Astrocyte (in vitro differentiated cells and primary cell): ENCODE data around the gene LRRC36. TPM values are rescaled to one million over a fixed set of nuclear protein-coding genes. Genes with fewer than 3 reads are reported as not detected.
"Not testable (repeated sequence)": the region's sequence is repeated elsewhere in the genome, so short reads cannot be mapped to it uniquely, and the experiment has no call there.

Source experiments
- DNase-seq: peaks from one replicate; pipeline ENCODE4 v3.0.0-alpha.2; 2010; ENCODE audit warnings: low read depth
- FAIRE-seq: peaks from 2 replicates; lab custom pipeline; 2011; peaks lifted over from hg19 to GRCh38; lab: Jason Lieb, UNC
- H2AFZ ChIP-seq: 2 replicates; pipeline ENCODE4 v1.6.0; 2012; ENCODE audit warnings: low read depth, low read length, inconsistent platforms
- H3K27ac ChIP-seq: 2 replicates; pipeline ENCODE4 v1.5.1; 2011; ENCODE audit warnings: low read depth, low read length, inconsistent platforms
- H3K27me3 ChIP-seq: 2 replicates; pipeline ENCODE4 v1.6.0; 2011; ENCODE audit warnings: low read length, inconsistent platforms; ENCODE audit not compliant: insufficient read depth
- H3K36me3 ChIP-seq: 2 replicates; pipeline ENCODE4 v1.5.1; 2011; ENCODE audit warnings: low read length, inconsistent platforms; ENCODE audit not compliant: insufficient read depth
- H3K4me1 ChIP-seq: 2 replicates; pipeline ENCODE4 v1.5.1; 2011; ENCODE audit warnings: low read length, inconsistent platforms; ENCODE audit not compliant: insufficient read depth
- H3K4me2 ChIP-seq: 2 replicates; pipeline ENCODE4 v1.6.0; 2012; ENCODE audit warnings: low read length, inconsistent platforms
- H3K4me3 ChIP-seq: 2 replicates; pipeline ENCODE4 v1.5.1; 2011; ENCODE audit warnings: low read depth, mild to moderate bottlenecking, low read length, inconsistent platforms; ENCODE audit not compliant: insufficient read depth
- H3K79me2 ChIP-seq: 2 replicates; pipeline ENCODE4 v1.6.0; 2012; ENCODE audit warnings: mild to moderate bottlenecking, low read length, inconsistent platforms; ENCODE audit not compliant: insufficient read depth
- H3K9ac ChIP-seq: 2 replicates; pipeline ENCODE4 v1.6.0; 2012; ENCODE audit warnings: mild to moderate bottlenecking, low read length, inconsistent platforms
- H3K9me3 ChIP-seq: 2 replicates; pipeline ENCODE4 v1.5.1; 2012; ENCODE audit warnings: low read depth, mild to moderate bottlenecking, low read length, inconsistent platforms; ENCODE audit not compliant: insufficient read depth
- H4K20me1 ChIP-seq: 2 replicates; pipeline ENCODE4 v1.6.0; 2012; ENCODE audit warnings: low read length, inconsistent platforms; ENCODE audit not compliant: insufficient read depth
- H3K27ac Mint-ChIP-seq: one replicate; pipeline ENCODE4 v1.8.0; 2021; ENCODE audit warnings: mild to moderate bottlenecking, mixed read lengths; ENCODE audit not compliant: unreplicated experiment
- H3K27me3 Mint-ChIP-seq: one replicate; pipeline ENCODE4 v1.8.0; 2021; ENCODE audit warnings: low read depth, mixed read lengths; ENCODE audit not compliant: unreplicated experiment
- H3K36me3 Mint-ChIP-seq: one replicate; pipeline ENCODE4 v1.8.0; 2021; ENCODE audit warnings: low read depth, mixed read lengths; ENCODE audit not compliant: unreplicated experiment
- H3K4me1 Mint-ChIP-seq: one replicate; pipeline ENCODE4 v1.8.0; 2021; ENCODE audit warnings: low read depth, mixed read lengths; ENCODE audit not compliant: unreplicated experiment
- H3K4me3 Mint-ChIP-seq: one replicate; pipeline ENCODE4 v1.8.0; 2021; ENCODE audit warnings: mild to moderate bottlenecking, moderate library complexity, mixed read lengths; ENCODE audit not compliant: unreplicated experiment
- H3K9me3 Mint-ChIP-seq: one replicate; pipeline ENCODE4 v1.8.0; 2021; ENCODE audit warnings: mild to moderate bottlenecking, mixed read lengths; ENCODE audit not compliant: unreplicated experiment
- EZH2 ChIP-seq: IDR thresholded peaks from 2 replicates; pipeline ENCODE4 v1.6.1; 2012; ENCODE audit warnings: mild to moderate bottlenecking, low read length, inconsistent platforms; ENCODE audit not compliant: insufficient read depth
- total RNA-seq: library from RNA; stranded (reverse); gene quantifications from 2 replicates; pipeline ENCODE4 v1.2.1, GENCODE V29; 2021
- TF ChIP-seq, protein P1 (sequence below): IDR thresholded peaks from 2 replicates; pipeline ENCODE4 v1.5.1; 2011; ENCODE audit warnings: low read depth, mild to moderate bottlenecking, inconsistent platforms, low read length, moderate library complexity; ENCODE audit not compliant: insufficient read depth

Gene LRRC36
- total RNA-seq, 1 donor from 2014 or later, result not detected

DNA sequence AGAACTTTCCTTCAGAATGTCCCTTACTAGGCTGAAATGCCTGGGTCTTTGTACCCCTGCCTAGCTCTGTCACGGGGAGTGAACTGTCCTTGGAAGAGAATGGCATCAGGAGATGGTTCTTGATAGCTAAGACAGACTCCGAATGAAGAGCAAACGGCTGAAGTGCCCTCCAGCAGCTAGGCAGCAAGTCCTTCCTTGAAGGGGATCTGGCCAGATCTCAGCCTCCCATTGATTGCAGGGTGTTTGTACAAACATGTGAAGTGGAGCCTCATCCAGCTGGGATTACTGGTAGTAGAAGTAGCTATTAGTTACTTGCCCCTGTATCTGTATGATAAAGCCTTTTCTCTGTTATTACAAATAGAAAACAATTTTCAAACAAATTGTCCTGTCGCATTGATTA, 30.9 kb downstream of the LRRC36 start:
- Mint-ChIP-seq H3K36me3 (no peaks in the 10 kb centered on the region), H3K27me3 (peaks cover 36% of the 10 kb centered on the region), H3K9me3 (peaks cover 3% of the 10 kb centered on the region), H3K4me1 (no peaks in the 10 kb centered on the region), H3K4me3 (no peak overlapping the region), H3K27ac (no peak overlapping the region)
- H3K27me3 ChIP-seq, result peaks cover 19% of the 10 kb centered on the region
- H2AFZ ChIP-seq, result no peak overlapping the region
- no peaks in the 10 kb centered on the region for H3K9me3 ChIP-seq
- no peak overlapping the region for H3K27ac ChIP-seq
- TF ChIP-seq EZH2, result no peak
- TF ChIP-seq, protein P1, sequence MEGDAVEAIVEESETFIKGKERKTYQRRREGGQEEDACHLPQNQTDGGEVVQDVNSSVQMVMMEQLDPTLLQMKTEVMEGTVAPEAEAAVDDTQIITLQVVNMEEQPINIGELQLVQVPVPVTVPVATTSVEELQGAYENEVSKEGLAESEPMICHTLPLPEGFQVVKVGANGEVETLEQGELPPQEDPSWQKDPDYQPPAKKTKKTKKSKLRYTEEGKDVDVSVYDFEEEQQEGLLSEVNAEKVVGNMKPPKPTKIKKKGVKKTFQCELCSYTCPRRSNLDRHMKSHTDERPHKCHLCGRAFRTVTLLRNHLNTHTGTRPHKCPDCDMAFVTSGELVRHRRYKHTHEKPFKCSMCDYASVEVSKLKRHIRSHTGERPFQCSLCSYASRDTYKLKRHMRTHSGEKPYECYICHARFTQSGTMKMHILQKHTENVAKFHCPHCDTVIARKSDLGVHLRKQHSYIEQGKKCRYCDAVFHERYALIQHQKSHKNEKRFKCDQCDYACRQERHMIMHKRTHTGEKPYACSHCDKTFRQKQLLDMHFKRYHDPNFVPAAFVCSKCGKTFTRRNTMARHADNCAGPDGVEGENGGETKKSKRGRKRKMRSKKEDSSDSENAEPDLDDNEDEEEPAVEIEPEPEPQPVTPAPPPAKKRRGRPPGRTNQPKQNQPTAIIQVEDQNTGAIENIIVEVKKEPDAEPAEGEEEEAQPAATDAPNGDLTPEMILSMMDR, result no peak
- DNase-seq (no peak), FAIRE-seq (no peak)
- no peaks in the 10 kb centered on the region for H3K4me1 ChIP-seq
- H3K79me2 ChIP-seq, result no peaks in the 10 kb centered on the region
- no peak overlapping the region for H3K4me2 ChIP-seq
- no peaks in the 10 kb centered on the region for H3K36me3 ChIP-seq
- H3K9ac ChIP-seq, result no peak overlapping the region
- no peaks in the 10 kb centered on the region for H4K20me1 ChIP-seq
- no peak overlapping the region for H3K4me3 ChIP-seq

DNA sequence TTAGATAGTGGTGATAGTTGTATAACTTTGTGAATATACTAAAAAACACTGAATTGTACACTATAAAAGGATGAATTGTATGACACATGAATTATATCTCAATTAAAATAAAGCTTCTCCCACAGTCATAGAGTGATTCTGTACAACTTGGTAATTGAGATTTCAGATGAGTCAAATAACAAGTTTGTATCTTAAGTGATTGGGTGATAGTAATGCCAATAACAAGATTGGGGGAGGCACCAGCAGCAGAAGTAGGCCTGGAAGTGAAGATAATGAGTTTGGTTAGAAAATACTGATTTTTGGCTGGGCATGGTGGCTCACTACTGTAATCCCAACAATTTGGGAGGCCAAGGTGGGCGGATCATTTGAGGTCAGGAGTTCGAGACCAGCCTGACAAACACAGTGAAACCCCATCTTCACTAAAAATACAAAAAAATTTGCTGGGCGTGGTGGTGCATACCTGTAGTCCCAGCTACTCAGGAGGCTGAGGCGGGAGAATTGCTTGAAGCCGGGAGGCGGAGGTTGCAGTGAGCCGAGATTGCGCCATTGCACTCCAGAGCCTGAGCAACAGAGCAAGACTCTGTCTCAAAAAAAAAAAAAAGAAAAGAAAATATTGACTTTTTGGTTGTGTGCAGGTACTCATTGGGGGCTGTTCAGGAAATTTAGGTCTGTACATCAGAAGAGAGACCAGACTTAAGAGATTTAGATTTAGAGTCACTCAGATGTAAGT, 33.1 kb downstream of the LRRC36 start:
- not testable (repeated sequence) for H3K27ac Mint-ChIP-seq, H3K36me3 ChIP-seq, H3K4me3 ChIP-seq, H3K4me2 ChIP-seq, H3K4me1 Mint-ChIP-seq, H3K9ac ChIP-seq, H3K79me2 ChIP-seq, FAIRE-seq, H2AFZ ChIP-seq, H3K4me3 Mint-ChIP-seq, H3K27ac ChIP-seq, H3K9me3 Mint-ChIP-seq, H4K20me1 ChIP-seq, H3K9me3 ChIP-seq, H3K4me1 ChIP-seq, H3K36me3 Mint-ChIP-seq, DNase-seq
- H3K27me3 ChIP-seq, result peaks cover 37% of the 10 kb centered on the region
- peaks cover 32% of the 10 kb centered on the region for H3K27me3 Mint-ChIP-seq

DNA sequence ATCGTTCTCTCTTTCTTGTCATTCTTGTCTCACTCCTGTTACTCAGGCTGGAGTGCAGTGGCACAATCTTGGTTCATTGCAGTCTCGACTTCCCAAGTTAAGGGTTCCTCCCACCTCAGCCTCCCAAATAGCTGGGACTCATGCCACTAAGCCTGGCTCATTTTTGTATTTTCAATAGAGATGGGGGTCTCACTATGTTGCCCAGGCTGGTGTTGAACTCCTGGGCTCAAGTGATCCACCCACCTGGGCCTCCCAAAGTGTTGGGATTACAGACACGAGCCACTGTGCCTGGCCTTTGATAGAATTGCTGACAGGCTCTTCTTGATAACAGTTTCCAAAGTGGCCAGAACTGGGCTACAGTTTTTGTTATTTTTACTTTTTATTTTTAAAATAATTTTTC, 34.4 kb downstream of the LRRC36 start:
- no peaks in the 10 kb centered on the region for H3K4me1 ChIP-seq
- TF ChIP-seq EZH2, result no peak
- TF ChIP-seq, protein P1, result no peak

More for the DNA sequence above, 34.4 kb downstream of the LRRC36 start:
- DNase-seq (no peak), FAIRE-seq (no peak)
- Histone ChIP-seq H3K27ac (no peak overlapping the region), H3K36me3 (no peaks in the 10 kb centered on the region), H3K4me3 (no peak overlapping the region), H2AFZ (no peak overlapping the region), H3K79me2 (no peaks in the 10 kb centered on the region), H3K27me3 (peaks cover 44% of the 10 kb centered on the region), H3K4me2 (no peak overlapping the region), H4K20me1 (no peaks in the 10 kb centered on the region), H3K9ac (no peak overlapping the region), H3K9me3 (no peaks in the 10 kb centered on the region)
- no peak overlapping the region for H3K27ac Mint-ChIP-seq
- no peaks in the 10 kb centered on the region for H3K9me3 Mint-ChIP-seq
- no peaks in the 10 kb centered on the region for H3K36me3 Mint-ChIP-seq
- H3K27me3 Mint-ChIP-seq, result peaks cover 25% of the 10 kb centered on the region
- H3K4me3 Mint-ChIP-seq, result no peak overlapping the region
- peaks cover 4% of the 10 kb centered on the region for H3K4me1 Mint-ChIP-seq
